K562 (cell line): ENCODE measurements around the gene CAPN2. TPM values are rescaled to one million over a fixed set of nuclear protein-coding genes. Genes with fewer than 3 reads are reported as not detected.

Experiments used
- CBFA2T3 ChIP-seq: fragments of 450-650 bp; IDR thresholded peaks from 2 replicates; pipeline ENCODE4 v1.6.1; 2017
- CBX3 ChIP-seq, 2 experiments: IDR thresholded peaks; 1 replicate in 1 of 2; 2 replicates in 1 of 2; pipeline ENCODE4 v1.6.1; 2012; ENCODE audit warnings: inconsistent platforms in 2 of 2, low read length in 2 of 2, borderline replicate concordance in 1 of 2, control low read depth in 1 of 2
- E2F3 ChIP-seq: fragments of 250-450 bp; sonication (Bioruptor Pico); IDR thresholded peaks from 2 replicates; pipeline ENCODE4 v1.4.0; 2020; ENCODE audit warnings: mild to moderate bottlenecking
- FIP1L1 ChIP-seq: fragments of 200-400 bp; formaldehyde crosslinking; IDR thresholded peaks from 2 replicates; pipeline ENCODE4 v1.6.1; 2018; ENCODE audit warnings: mild to moderate bottlenecking, low read depth, low read length; ENCODE audit not compliant: poor library complexity, severe bottlenecking
- HEY1 ChIP-seq: fragments of 250-450 bp; sonication (Bioruptor Pico); IDR thresholded peaks from 2 replicates; pipeline ENCODE4 v1.5.0; 2020; ENCODE audit warnings: mild to moderate bottlenecking, moderate library complexity, borderline replicate concordance
- KLF6 ChIP-seq: fragments of 250-450 bp; sonication (Bioruptor Pico); IDR thresholded peaks from 2 replicates; pipeline ENCODE4 v1.4.0; 2020; ENCODE audit warnings: mild to moderate bottlenecking, moderate library complexity, borderline replicate concordance
- LARP7 ChIP-seq: fragments of 450-650 bp; IDR thresholded peaks from 2 replicates; pipeline ENCODE4 v1.6.1; 2016
- NUFIP1 ChIP-seq: fragments of 450-650 bp; IDR thresholded peaks from 2 replicates; pipeline ENCODE4 v1.6.1; 2018; ENCODE audit not compliant: partially characterized antibody
- RFX1 ChIP-seq: fragments of 450-650 bp; IDR thresholded peaks from 2 replicates; pipeline ENCODE4 v1.6.1; 2016; ENCODE audit warnings: mild to moderate bottlenecking, moderate library complexity
- SOX6 ChIP-seq: fragments of 450-650 bp; IDR thresholded peaks from 2 replicates; pipeline ENCODE4 v1.6.1; 2014; ENCODE audit warnings: mild to moderate bottlenecking
- STAT5A ChIP-seq: IDR thresholded peaks from 2 replicates; pipeline ENCODE4 v1.6.1; 2012; ENCODE audit warnings: low read length, inconsistent platforms, borderline replicate concordance
- TBP ChIP-seq: optimal IDR thresholded peaks from 2 replicates; pipeline ENCODE3; 2011; ENCODE audit warnings: low read depth, low read length, improper control_type of control experiment
- TCF7 ChIP-seq: sonication (generic); IDR thresholded peaks from 2 replicates; pipeline ENCODE4 v1.6.1; 2016; ENCODE audit warnings: antibody characterized with exemption, borderline replicate concordance
- ZEB2 ChIP-seq: fragments of 450-650 bp; IDR thresholded peaks from 2 replicates; pipeline ENCODE4 v1.6.1; 2016
- ZFP1 ChIP-seq: fragments of 450-650 bp; formaldehyde crosslinking; IDR thresholded peaks from 2 replicates; pipeline ENCODE4 v1.4.0; 2020; ENCODE audit warnings: mild to moderate bottlenecking, mixed read lengths
- ZNF174 ChIP-seq: fragments of 250-450 bp; sonication (Bioruptor Pico); IDR thresholded peaks from 2 replicates; pipeline ENCODE4 v1.4.0; 2020; ENCODE audit warnings: mild to moderate bottlenecking
- ZNF778 ChIP-seq: fragments of 450-650 bp; formaldehyde crosslinking; IDR thresholded peaks from 2 replicates; pipeline ENCODE4 v1.4.0; 2020; ENCODE audit warnings: mild to moderate bottlenecking, moderate library complexity
- polyA plus RNA-seq, 8 experiments: library from polyadenylated mRNA; depleted of rRNA in 4 of 8; stranded (reverse) in 5 of 8; unstranded in 3 of 8; fragments of >200 nt; fragmentation: Nextera tagmentation in 2 of 8; fragmentation: Illumina TruSeq in 1 of 8; extraction: Ambion mirVana in 2 of 8; extraction: Trizol in 1 of 8; gene quantifications; 2 replicates each; pipeline versions ENCODE4 v1.2.1 to v1.2.3, GENCODE V29; 2011 to 2014; ENCODE audit warnings: inconsistent platforms in 1 of 8, missing spikeins in 1 of 8
- total RNA-seq, 7 experiments: library from RNA; depleted of rRNA in 6 of 7; stranded (reverse); fragments of >200 nt in 6 of 7; fragmentation: Illumina TruSeq in 2 of 7; extraction: Trizol in 2 of 7; gene quantifications; 2 replicates each; pipeline versions ENCODE4 v1.2.1 to v1.2.3, GENCODE V29; 2011 to 2021; ENCODE audit warnings: low replicate concordance in 1 of 7
- TF ChIP-seq, protein P1 (sequence below): fragments of 250-450 bp; sonication (Bioruptor Pico); IDR thresholded peaks from 2 replicates; pipeline ENCODE4 v1.5.0; 2021; ENCODE audit warnings: mild to moderate bottlenecking, moderate library complexity
- TF ChIP-seq, protein P2 (sequence below): sonication (generic); formaldehyde crosslinking; IDR thresholded peaks from 2 replicates; pipeline ENCODE4 v1.8.0; 2022; ENCODE audit warnings: missing genetic modification reagents, mild to moderate bottlenecking, moderate library complexity, borderline replicate concordance
- TF ChIP-seq, protein P3 (sequence below): fragments of 250-450 bp; sonication (Bioruptor Pico); IDR thresholded peaks from 2 replicates; pipeline ENCODE4 v1.4.0; 2020; ENCODE audit warnings: mild to moderate bottlenecking
- TF ChIP-seq, protein P4 (sequence below), 2 experiments: fragments of 450-650 bp in 1 of 2; sonication (generic) in 1 of 2; formaldehyde crosslinking in 1 of 2; IDR thresholded peaks in 1 of 2; conservative IDR thresholded peaks in 1 of 2; 2 replicates each; pipeline versions ENCODE4 v1.6.1 to v1.8.1; 2016 to 2023; ENCODE audit warnings: mild to moderate bottlenecking in 2 of 2, moderate library complexity in 2 of 2, inconsistent platforms in 1 of 2, missing genetic modification reagents in 1 of 2

Gene CAPN2
- total and polyA plus RNA-seq, 9 of the 15 experiments (the other 6 are each of a cell fraction or from before 2014, with no cell fraction given): 24.6 to 157 (median 101) TPM

DNA sequence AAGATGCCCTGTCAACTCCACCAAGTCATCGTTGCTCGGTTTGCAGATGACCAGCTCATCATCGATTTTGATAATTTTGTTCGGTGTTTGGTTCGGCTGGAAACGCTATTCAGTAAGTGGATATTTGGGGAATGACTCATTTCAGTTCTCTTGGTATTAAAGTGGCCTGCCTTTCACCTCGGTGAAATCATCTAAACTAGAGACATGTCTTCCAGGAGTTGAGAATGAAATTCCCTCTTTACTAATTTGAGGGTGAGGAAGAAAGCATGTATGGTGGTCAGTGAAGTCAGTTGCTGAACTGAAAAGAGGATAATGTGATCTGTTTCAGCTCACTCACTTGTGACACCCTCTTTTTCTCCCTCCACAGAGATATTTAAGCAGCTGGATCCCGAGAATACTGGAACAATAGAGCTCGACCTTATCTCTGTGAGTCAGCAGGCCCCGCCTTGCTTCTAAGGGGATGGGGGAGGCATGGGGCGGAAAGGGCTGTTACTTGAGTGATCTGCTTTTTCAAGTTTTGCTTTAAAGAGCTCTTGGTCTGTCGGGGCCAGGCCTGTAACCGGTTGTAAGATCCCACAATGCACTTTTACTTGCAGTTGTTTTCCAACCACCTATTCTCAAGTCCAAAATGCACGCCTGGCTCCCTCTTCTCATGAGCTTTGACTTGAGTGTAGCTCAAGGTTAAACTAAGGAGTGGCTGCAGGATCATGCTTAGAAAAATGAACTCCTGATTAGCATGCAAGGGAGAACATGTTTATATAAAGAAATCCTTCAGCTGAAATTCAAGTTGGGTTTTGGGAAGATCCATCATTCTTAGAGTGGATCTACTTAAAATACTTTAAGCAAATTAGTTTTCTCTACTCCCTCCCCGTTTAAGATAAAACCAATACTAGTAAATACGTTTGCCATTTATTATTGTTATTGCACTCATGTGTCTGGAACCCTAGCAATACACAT is 59.8 kb downstream of the CAPN2 start (continued):
- TF ChIP-seq, protein P1, sequence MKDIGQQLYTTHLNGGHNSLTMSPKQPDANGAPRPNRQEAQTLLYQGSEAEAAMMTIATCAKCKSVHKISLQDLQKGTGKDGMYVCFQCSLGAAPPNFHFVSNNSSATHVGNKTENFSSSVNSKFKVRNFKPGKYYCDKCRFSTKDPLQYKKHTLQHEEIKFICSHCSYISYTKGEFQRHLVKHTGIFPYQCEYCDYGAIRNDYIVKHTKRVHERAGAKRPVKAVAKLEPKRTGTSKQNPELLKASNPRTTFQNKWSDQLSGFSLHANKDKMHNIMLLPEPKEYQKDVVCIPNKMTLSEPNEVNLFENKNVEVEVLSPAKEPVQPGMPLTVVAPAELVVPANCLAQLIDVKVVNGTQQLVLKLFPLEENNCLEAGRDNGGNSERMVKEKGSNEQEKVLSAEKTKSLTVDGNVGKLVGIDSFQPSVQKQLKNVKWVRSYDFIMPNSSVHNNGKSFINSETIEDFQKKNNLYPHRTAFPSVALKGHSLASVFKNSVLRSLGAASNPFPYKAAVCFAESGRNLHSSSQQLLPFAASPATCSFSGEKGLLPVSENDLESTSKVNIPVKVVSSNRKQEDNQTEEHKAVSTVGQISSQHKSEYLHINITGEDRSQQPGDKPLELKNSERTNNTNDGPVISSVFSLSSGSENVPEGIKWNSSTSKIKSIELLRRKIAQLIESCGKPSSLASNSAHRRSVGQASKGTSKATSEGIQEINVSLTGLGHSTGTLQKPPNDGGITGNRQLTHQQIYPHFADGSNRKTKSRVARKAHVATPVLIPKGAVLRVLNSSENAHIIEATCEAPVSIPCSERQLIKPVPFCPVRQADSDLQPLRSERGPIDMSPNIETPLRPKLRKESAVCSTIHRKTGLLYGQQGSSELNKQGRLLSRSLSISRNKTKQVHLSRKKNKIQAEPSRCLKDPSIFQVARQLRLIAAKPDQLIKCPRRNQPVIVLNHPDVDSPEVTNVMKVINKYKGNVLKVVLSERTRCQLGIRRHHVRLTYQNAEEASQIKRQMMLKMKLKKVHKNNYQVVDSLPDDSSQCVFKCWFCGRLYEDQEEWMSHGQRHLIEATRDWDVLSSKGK (CRISPR knock-in tag): 0 out of 2 replicates have a peak, but pooled peaks have one; percentile 61
- 0 out of 2 replicates have a peak, but pooled peaks have one; percentile 33 for TF ChIP-seq HEY1 (CRISPR knock-in tag)
- no peak for TF ChIP-seq FIP1L1
- TF ChIP-seq ZFP1 (CRISPR knock-in tag): peak; percentile 22; the same call in 1 of the 2 replicates
- TF ChIP-seq RFX1: 0 out of 2 replicates have a peak, but pooled peaks have one; percentile 2
- peak; percentile 25 for TF ChIP-seq NUFIP1
- peak; percentile 49; the same call in 1 of the 2 replicates for TF ChIP-seq ZNF174 (CRISPR knock-in tag)
- no peak; the same call in 1 of the 2 replicates for TF ChIP-seq KLF6 (CRISPR knock-in tag)
- TF ChIP-seq SOX6: peak; percentile 100
- no peak for TF ChIP-seq LARP7
- TF ChIP-seq, protein P2, sequence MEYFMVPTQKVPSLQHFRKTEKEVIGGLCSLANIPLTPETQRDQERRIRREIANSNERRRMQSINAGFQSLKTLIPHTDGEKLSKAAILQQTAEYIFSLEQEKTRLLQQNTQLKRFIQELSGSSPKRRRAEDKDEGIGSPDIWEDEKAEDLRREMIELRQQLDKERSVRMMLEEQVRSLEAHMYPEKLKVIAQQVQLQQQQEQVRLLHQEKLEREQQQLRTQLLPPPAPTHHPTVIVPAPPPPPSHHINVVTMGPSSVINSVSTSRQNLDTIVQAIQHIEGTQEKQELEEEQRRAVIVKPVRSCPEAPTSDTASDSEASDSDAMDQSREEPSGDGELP (CRISPR knock-in tag): peak; percentile 92
- peak; percentile 93 for TF ChIP-seq CBFA2T3
- TF ChIP-seq, protein P3, sequence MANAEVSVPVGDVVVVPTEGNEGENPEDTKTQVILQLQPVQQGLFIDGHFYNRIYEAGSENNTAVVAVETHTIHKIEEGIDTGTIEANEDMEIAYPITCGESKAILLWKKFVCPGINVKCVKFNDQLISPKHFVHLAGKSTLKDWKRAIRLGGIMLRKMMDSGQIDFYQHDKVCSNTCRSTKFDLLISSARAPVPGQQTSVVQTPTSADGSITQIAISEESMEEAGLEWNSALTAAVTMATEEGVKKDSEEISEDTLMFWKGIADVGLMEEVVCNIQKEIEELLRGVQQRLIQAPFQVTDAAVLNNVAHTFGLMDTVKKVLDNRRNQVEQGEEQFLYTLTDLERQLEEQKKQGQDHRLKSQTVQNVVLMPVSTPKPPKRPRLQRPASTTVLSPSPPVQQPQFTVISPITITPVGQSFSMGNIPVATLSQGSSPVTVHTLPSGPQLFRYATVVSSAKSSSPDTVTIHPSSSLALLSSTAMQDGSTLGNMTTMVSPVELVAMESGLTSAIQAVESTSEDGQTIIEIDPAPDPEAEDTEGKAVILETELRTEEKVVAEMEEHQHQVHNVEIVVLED (CRISPR knock-in tag): no peak
- TF ChIP-seq E2F3 (CRISPR knock-in tag): peak; percentile 30; the same call in 1 of the 2 replicates
- peak; percentile 86; the same call in 1 of the 2 replicates for TF ChIP-seq TCF7
- TF ChIP-seq, protein P4, sequence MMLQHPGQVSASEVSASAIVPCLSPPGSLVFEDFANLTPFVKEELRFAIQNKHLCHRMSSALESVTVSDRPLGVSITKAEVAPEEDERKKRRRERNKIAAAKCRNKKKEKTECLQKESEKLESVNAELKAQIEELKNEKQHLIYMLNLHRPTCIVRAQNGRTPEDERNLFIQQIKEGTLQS (IDR thresholded peaks at IDR 0.05): peak; percentile 96
- TF ChIP-seq, protein P4 (CRISPR knock-in tag; conservative IDR thresholded peaks at IDR 0.05): no peak; the same call in 1 of the 2 replicates
- no peak for TF ChIP-seq ZNF778 (CRISPR knock-in tag)
- peak in 1 of 2 experiments; percentile 92; a peak in 1 of 3 replicates for TF ChIP-seq CBX3 (IDR thresholded peaks at IDR 0.05; ENCODE audit: borderline replicate concordance in 1 of 2, low read length in 2 of 2)
- TF ChIP-seq STAT5A: peak; percentile 70
- peak; percentile 82 for TF ChIP-seq TBP
- peak; percentile 80; the same call in 1 of the 2 replicates for TF ChIP-seq ZEB2
